HG03565 (cell line): ENCODE data around the gene LDHD.

Experiments used
- ATAC-seq: cut with Tn5 transposase; IDR thresholded peaks from one replicate; pipeline ENCODE4 v1.9.1; 2021; ENCODE audit warnings: mild to moderate bottlenecking, moderate library complexity; ENCODE audit not compliant: unreplicated experiment

Gene LDHD

GRCh38 chr16:75064403-75065148 lies 52.0 kb downstream of the LDHD start:
- ATAC-seq = no peak

GRCh38 chr16:75063549-75064088 lies 53.0 kb downstream of the LDHD start:
- ATAC-seq = no peak

GRCh38 chr16:75062976-75063346 lies 53.6 kb downstream of the LDHD start:
- no peak for ATAC-seq

GRCh38 chr16:75062135-75062975 lies 54.2 kb downstream of the LDHD start:
- ATAC-seq = no peak
